OCI-LY7 (cell line): ENCODE data around the gene PPP2R2B.

Experiments used
- EZH2phosphoT487 ChIP-seq: fragments of 200-600 bp; sonication (generic); IDR thresholded peaks from 2 replicates; pipeline ENCODE4 v1.6.1; 2018; ENCODE audit warnings: low read depth, borderline replicate concordance, mild to moderate bottlenecking, mixed run types, antibody characterized with exemption, low read length, moderate library complexity, mixed read lengths
- TF ChIP-seq, protein P1 (sequence below): fragments of 200-600 bp; sonication (generic); conservative IDR thresholded peaks from 2 replicates; pipeline ENCODE4 v1.5.1; 2014; ENCODE audit warnings: mild to moderate bottlenecking, antibody characterized with exemption, low read length, moderate library complexity, mixed read lengths

DNA sequence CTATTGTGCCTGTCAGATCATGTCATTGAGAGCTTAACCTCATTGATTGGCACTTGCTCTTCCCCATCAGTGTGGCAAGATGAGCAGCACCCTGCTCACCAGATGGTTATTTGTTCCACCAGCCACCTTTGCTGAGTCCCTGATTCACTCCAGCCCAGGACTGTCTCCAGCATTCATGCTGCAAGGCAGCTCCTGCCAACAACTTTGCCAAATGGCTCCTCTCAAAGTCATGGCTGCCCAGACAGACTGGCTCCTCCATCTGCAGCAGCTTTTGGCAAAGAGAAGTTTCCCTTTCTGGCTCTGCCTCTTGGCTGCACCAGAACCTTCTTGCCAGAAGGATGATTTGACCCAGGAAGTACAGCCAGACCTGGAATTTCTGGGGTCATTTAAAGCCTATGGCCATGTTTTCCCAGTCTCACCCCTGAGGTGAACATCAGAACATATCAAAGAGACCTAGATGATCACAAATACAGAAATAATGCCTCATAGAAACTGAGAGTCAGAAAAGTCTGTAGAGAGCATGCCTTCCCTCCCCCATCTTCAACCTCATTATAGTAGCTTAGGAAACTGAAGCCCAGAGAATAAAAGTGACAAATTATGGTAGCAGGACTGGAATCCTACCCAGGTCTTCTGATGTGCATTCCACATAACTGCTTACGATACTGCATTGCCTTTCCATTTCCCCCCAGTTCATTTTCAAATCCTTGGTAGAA lies 10.4 kb downstream of the PPP2R2B start:
- TF ChIP-seq, protein P1, sequence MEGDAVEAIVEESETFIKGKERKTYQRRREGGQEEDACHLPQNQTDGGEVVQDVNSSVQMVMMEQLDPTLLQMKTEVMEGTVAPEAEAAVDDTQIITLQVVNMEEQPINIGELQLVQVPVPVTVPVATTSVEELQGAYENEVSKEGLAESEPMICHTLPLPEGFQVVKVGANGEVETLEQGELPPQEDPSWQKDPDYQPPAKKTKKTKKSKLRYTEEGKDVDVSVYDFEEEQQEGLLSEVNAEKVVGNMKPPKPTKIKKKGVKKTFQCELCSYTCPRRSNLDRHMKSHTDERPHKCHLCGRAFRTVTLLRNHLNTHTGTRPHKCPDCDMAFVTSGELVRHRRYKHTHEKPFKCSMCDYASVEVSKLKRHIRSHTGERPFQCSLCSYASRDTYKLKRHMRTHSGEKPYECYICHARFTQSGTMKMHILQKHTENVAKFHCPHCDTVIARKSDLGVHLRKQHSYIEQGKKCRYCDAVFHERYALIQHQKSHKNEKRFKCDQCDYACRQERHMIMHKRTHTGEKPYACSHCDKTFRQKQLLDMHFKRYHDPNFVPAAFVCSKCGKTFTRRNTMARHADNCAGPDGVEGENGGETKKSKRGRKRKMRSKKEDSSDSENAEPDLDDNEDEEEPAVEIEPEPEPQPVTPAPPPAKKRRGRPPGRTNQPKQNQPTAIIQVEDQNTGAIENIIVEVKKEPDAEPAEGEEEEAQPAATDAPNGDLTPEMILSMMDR, result no peak
- no peak for TF ChIP-seq EZH2phosphoT487
